ENCODE results near the gene ATXN10.
"Not testable (repeated sequence)": the region's sequence is repeated elsewhere in the genome, so short reads cannot be mapped to it uniquely, and the experiment has no call there.

ATXN10 gene

GRCh38 chr22:45671783-45672563 is at the start of gene ATXN10:
TSS of gene ATXN10 (plus strand) at chr22:45671834. CDS start at chr22:45672064, 230 bp downstream.
- peak; percentile 78 for DNase-seq (ENCODE audit: low read depth)
- no peak for TF ChIP-seq CTCF (IDR thresholded peaks at IDR 0.05; ENCODE audit: insufficient read depth, low read depth, low read length, missing control alignments)

GRCh38 chr22:45621836-45622600 is 49.6 kb upstream of the ATXN10 start:
- no peak for DNase-seq (ENCODE audit: low read depth)
- no peak overlapping the region for H3K4me3 ChIP-seq (ENCODE audit: low read depth, low read length)
- no peak for TF ChIP-seq CTCF (IDR thresholded peaks at IDR 0.05; ENCODE audit: insufficient read depth, low read depth, low read length, missing control alignments)

More at GRCh38 chr22:45671783-45672563, at the start of gene ATXN10:
- H3K4me3 ChIP-seq (ENCODE audit: low read depth, low read length): peak within 1 kb of the TSS; percentile 100

GRCh38 chr22:45623464-45624145 is 48.0 kb upstream of the ATXN10 start:
- DNase-seq (ENCODE audit: low read depth); H3K4me3 ChIP-seq (ENCODE audit: low read depth, low read length): not testable (repeated sequence)

GRCh38 chr22:45626198-45626651 is 45.4 kb upstream of the ATXN10 start:
- TF ChIP-seq CTCF (IDR thresholded peaks at IDR 0.05; ENCODE audit: insufficient read depth, low read depth, low read length, missing control alignments): no peak
- no peak overlapping the region for H3K4me3 ChIP-seq (ENCODE audit: low read depth, low read length)
- no peak for DNase-seq (ENCODE audit: low read depth)

- no peak for TF ChIP-seq CTCF (IDR thresholded peaks at IDR 0.05; ENCODE audit: insufficient read depth, low read depth, low read length, missing control alignments)
- no peak for DNase-seq (ENCODE audit: low read depth)
- H3K4me3 ChIP-seq (ENCODE audit: low read depth, low read length): no peak overlapping the region
These were observed 44.0 kb upstream of the ATXN10 start for GRCh38 chr22:45627489-45628233.

GRCh38 chr22:45628515-45628914 is 43.1 kb upstream of the ATXN10 start:
- TF ChIP-seq CTCF (IDR thresholded peaks at IDR 0.05; ENCODE audit: insufficient read depth, low read depth, low read length, missing control alignments): no peak
- DNase-seq (ENCODE audit: low read depth): no peak
- no peak overlapping the region for H3K4me3 ChIP-seq (ENCODE audit: low read depth, low read length)

All from GM12865 (cell line).